H7 (cell line): ENCODE data around the gene KL. TPM values are rescaled to one million over a fixed set of nuclear protein-coding genes. Genes with fewer than 3 reads are reported as not detected.

Experiments
- DNase-seq: peaks from one replicate; pipeline ENCODE4 v3.0.0; 2012
- H3K27me3 ChIP-seq: 2 replicates; pipeline ENCODE4 v1.6.0; 2011; ENCODE audit warnings: mild to moderate bottlenecking, low read length; ENCODE audit not compliant: control insufficient read depth, insufficient read depth
- H3K36me3 ChIP-seq: replicated peaks from 2 replicates; pipeline ENCODE4 v1.5.1; 2011; ENCODE audit warnings: low read length; ENCODE audit not compliant: control insufficient read depth, insufficient read depth
- H3K4me3 ChIP-seq: 2 replicates; pipeline ENCODE4 v1.5.1; 2011; ENCODE audit warnings: low read depth, mild to moderate bottlenecking, control low read depth, low read length, moderate library complexity; ENCODE audit not compliant: insufficient read depth
- total RNA-seq: library from RNA; depleted of rRNA; stranded (reverse); fragments of >200 nt; shearing (Covaris generic); gene quantifications from 2 replicates; pipeline ENCODE4 v1.2.3, GENCODE V29; 2014

The KL gene
- total RNA-seq, 1 experiment from 2014 or later = not detected

DNA sequence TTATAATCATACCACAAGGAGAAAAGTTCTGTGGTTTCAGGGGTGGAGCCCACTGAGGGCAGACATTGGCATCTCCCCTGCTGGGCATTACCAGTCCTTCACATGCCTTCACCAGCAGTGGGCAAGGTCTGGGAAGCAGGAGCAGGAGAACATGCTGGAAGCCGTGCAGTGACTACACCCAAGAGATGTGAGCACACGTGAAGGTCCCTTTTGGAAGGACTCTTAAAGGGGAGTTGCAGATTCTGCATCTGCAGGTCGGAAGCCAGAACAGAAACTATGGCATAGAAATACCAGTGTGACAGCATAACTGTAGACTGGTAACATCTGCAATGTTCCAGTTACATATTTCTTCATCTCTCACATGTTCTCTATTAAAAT, 26.9 kb upstream of the KL start:
- H3K4me3 ChIP-seq = no peak overlapping the region

DNA sequence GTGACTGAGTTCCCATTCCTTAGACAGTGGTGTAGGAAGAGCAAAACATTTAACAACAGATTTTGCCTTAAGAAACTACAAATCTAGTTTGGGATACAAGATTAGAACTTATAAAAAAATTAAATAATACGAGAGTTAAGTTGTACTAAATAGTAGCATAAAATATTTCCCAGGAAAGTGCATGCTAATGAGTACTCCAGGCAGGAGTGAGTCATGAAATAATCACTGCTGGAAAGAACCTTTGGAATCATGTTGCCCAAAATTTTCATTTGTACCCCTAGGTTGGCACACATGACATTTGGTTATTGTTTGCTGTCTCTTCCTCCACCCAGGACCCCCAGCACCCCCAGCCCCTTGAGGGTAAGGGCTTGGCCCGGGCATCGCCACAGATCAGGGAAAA, 26.3 kb upstream of the KL start:
- no peak overlapping the region for H3K4me3 ChIP-seq
- no peaks in the 10 kb centered on the region for H3K36me3 ChIP-seq
- no peaks in the 10 kb centered on the region for H3K27me3 ChIP-seq
- no peak for DNase-seq

More for the DNA sequence above, 26.9 kb upstream of the KL start:
- no peak for DNase-seq
- Histone ChIP-seq H3K36me3 (no peaks in the 10 kb centered on the region), H3K27me3 (no peaks in the 10 kb centered on the region)

GRCh38 chr13:32993145-32993544, 23.1 kb upstream of the KL start:
- H3K36me3 ChIP-seq = no peaks in the 10 kb centered on the region
- H3K4me3 ChIP-seq = no peak overlapping the region
- no peaks in the 10 kb centered on the region for H3K27me3 ChIP-seq
- no peak for DNase-seq

DNA sequence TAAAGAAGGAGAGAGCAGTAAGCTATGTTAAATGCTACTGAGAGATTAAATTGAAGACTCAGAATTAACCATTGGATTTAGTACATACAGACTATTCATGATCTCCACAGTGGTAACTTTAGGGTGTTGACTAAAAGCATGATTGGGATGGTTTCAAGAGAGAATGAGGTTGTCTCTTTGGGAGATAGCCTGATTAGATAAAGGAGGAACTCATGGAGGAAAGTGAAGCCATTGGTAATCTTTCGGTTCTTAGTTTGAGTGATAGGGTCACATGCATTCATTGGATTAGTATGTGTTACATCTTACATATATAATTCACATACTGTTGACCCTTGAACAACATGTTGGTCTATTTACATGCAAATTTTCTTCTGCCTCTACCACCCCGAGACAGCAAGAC, 18.8 kb upstream of the KL start:
- H3K4me3 ChIP-seq = no peak overlapping the region
- no peaks in the 10 kb centered on the region for H3K27me3 ChIP-seq
- no peak for DNase-seq
- no peaks in the 10 kb centered on the region for H3K36me3 ChIP-seq

- Histone ChIP-seq H3K36me3 (no peaks in the 10 kb centered on the region), H3K4me3 (no peak overlapping the region), H3K27me3 (no peaks in the 10 kb centered on the region)
- no peak for DNase-seq
Observed at GRCh38 chr13:32998966-32999365, 17.3 kb upstream of the KL start.

GRCh38 chr13:33000365-33000764, 15.9 kb upstream of the KL start:
- H3K36me3 ChIP-seq = no peaks in the 10 kb centered on the region
- no peak overlapping the region for H3K4me3 ChIP-seq
- DNase-seq = no peak
- no peaks in the 10 kb centered on the region for H3K27me3 ChIP-seq

DNA sequence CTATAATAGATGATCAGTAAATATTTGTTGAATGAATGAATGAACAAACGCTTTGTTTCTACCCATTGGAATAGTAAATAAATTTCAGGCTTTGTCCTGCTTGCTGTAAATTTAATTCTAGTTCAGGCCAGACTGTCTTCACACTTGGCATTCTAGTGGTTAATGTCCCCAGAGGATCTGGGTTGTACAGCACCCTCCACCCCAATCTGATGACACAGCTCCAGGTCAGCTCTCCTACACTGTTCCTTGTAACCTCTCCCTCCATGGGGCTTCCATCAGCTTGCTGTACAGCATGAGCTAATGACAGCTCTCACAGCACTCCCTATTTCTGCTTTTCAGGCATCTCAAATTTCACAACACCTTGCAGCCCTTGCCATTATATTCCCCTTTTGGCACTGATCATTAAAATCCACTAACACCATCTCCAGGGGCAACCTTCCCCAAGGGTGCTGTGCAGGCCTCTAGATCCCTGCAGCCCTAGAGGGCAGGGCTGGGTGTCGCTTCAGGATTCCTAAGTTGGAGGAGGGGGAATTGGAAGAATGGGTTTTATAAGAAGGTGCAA, 12.7 kb upstream of the KL start:
- no peak for DNase-seq
- Histone ChIP-seq H3K36me3 (no peaks in the 10 kb centered on the region), H3K27me3 (no peaks in the 10 kb centered on the region), H3K4me3 (no peak overlapping the region)

- no peak for DNase-seq
Observed at GRCh38 chr13:33004511-33004910, 11.7 kb upstream of the KL start.

GRCh38 chr13:33006134-33006533, 10.1 kb upstream of the KL start:
- Histone ChIP-seq H3K27me3 (no peaks in the 10 kb centered on the region), H3K4me3 (no peak overlapping the region), H3K36me3 (no peaks in the 10 kb centered on the region)
- no peak for DNase-seq

More at GRCh38 chr13:33004511-33004910, 11.7 kb upstream of the KL start:
- Histone ChIP-seq H3K4me3 (no peak overlapping the region), H3K27me3 (no peaks in the 10 kb centered on the region), H3K36me3 (no peaks in the 10 kb centered on the region)

- Histone ChIP-seq H3K4me3 (no peak overlapping the region), H3K27me3 (no peaks in the 10 kb centered on the region), H3K36me3 (no peaks in the 10 kb centered on the region)
- DNase-seq = no peak
Observed at GRCh38 chr13:33006638-33007037, 9.6 kb upstream of the KL start.

GRCh38 chr13:33007237-33007636, 9.0 kb upstream of the KL start:
- no peak for DNase-seq
- Histone ChIP-seq H3K4me3 (no peak overlapping the region), H3K36me3 (no peaks in the 10 kb centered on the region), H3K27me3 (no peaks in the 10 kb centered on the region)

GRCh38 chr13:33007950-33008349, 8.3 kb upstream of the KL start:
- no peaks in the 10 kb centered on the region for H3K27me3 ChIP-seq
- no peak for DNase-seq
- H3K4me3 ChIP-seq = no peak overlapping the region
- H3K36me3 ChIP-seq = no peaks in the 10 kb centered on the region

- Histone ChIP-seq H3K4me3 (no peak overlapping the region), H3K36me3 (no peaks in the 10 kb centered on the region), H3K27me3 (peaks cover 3% of the 10 kb centered on the region)
- no peak for DNase-seq
Observed at GRCh38 chr13:33008946-33009722, 7.1 kb upstream of the KL start.

- no peak overlapping the region for H3K4me3 ChIP-seq
- H3K27me3 ChIP-seq = peaks cover 27% of the 10 kb centered on the region
- H3K36me3 ChIP-seq = no peaks in the 10 kb centered on the region
- DNase-seq = no peak
Observed at GRCh38 chr13:33011828-33012470, 4.3 kb upstream of the KL start.

DNA sequence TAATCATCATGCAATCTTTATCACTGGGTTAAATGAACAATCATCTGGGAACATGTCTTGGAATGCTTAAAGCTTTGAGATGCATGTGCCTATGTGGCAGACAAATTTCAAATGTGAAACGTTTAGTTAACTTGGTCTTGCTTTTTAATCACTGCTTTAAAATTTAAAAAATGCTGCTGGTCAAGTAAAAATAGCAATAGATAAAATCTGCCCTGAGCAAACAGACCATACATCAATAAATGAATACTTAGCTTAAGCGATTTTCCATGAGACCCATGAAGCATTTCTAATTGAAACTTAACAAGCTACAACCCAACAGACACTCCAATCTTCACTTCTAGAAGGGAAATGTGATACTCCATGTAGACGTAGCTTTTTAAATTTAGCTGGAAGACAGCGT, 1.9 kb upstream of the KL start:
- no peaks in the 10 kb centered on the region for H3K36me3 ChIP-seq
- no peak for DNase-seq
- no peak overlapping the region for H3K4me3 ChIP-seq
- peaks cover 37% of the 10 kb centered on the region for H3K27me3 ChIP-seq
